GM18909 (cell line): Measurements from ENCODE around the gene PPP1R3G.

Experiments used
- ATAC-seq: cut with Tn5 transposase; IDR thresholded peaks from one replicate; pipeline ENCODE4 v1.9.1; 2021; ENCODE audit warnings: mild to moderate bottlenecking; ENCODE audit not compliant: unreplicated experiment, poor library complexity

Gene PPP1R3G

DNA sequence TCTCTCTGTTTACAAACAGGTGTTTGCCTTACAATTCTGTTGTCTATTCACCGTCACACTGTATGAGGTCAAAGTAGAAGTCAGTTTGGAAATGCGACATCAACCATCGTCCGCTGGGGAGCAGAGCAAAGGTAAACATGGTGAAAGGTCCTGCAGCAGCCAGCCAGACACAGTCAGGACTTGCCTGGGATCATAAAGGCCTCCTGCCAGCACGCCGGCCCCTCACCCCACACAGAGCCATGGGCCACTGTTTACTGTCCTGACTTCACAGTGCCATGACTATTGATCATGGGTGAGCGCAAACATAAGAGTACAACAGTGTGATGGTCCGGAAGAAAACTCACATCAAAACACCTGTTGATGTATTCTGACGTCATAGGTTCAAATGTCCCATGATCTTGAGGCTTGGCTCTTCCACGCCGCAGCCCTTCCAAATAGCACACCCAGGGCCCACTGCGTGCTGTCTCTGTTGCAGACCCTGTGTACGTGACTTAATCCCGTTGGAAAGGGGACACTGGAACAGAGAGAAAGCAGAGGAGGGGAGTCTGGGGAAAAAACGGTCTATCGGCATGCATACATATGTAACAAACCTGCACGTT is 16.9 kb upstream of the PPP1R3G start:
- no peak for ATAC-seq

DNA sequence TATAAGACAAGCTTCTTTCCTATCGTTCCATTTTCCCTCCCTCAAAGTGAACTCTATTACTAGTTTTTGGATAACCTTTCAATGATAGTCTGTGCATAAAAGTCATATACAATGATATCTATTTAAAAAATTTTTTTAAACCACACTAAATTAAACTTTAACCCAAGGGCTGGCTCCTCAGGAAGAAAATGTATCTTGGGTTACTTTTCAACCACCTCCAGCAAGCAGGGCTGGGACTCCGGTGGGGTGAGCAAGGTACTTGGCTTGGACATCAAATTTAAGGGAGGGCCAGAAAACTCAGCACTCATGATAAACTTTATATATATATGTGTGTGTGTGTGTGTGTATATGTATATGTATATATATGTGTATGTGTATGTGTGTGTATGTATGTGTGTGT is 13.9 kb upstream of the PPP1R3G start:
- ATAC-seq = no peak

DNA sequence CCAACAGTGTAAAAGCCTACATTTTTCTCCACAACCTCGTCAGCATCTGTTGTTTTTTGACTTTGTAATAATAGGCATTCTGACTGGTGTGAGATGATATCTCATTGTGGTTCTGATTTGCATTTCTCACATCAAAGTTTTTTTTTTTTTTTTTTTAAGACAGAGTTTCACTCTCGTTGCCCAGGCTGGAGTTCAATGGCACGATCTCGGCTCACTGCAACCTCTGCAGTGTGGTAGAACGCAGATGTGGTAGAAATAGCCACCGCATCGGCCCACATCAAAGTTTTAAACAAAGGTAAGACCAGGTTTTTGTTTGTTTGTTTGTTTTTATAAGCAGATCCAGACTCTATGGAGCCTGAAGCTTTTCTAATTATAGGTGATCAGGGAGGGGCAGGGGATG is 12.7 kb upstream of the PPP1R3G start:
- ATAC-seq = no peak

DNA sequence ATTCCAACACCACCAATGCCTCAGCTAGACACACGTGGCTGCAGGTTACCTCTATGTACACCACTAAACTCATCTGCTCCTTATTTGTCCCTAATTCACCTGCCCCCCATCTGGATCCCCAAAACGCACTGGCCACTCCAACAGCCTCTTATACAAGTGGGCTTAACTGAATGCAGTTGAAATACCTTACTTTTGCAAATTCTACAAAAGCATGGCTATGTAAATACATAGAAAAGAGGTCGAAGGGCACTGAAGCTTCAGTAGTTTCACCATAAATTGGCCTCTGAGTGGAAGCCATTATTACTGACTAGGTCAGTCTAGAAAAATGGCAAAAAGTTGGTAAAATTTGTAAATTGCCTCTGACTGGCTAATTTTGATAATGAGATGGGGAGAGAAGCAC is 11.1 kb upstream of the PPP1R3G start:
- no peak for ATAC-seq

DNA sequence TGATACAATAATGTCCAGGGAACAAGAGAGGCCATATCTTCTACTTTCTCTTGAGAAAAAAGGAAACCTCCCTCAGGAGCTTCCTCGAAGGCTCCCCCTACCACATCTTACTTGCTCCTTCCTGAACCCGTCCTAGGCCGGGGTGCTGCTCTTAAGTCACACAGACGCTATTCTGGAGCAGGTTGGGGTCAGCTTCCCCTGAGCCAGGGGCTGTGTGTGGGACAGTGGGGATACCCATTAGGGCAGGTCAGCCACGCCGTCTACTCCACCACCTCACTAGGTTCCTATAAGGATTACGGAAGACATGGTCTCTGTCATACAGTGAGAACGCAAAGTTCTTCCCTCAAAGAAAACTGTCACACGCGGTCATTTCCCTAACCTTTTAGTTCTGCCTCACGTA is 8.2 kb upstream of the PPP1R3G start:
- ATAC-seq = no peak

DNA sequence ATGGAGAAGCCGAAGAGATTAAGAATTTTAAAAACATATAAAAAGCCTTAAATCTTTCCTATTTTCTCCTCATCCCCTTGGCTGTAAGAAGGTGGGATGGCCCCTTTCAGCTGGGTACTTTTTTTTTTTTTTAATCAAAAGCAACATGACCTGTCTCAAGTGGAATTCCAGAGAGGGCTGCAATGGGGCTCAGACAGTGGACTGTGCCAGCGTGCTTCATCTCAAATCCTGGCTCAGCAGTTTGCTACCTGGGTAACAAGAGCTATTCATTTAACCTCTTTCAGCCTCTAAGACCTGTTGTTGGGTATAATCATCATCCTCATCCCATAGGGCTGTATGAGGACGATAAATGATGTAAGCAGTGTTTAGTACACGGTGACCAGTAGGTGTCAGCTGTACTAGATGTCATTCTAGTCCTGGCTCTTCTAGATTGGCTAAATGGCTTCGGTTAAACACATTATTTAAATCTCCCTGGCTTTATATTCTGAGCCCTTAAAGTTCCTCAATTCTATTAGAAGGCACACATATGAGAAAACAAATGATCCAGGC is 6.9 kb upstream of the PPP1R3G start:
- no peak for ATAC-seq

DNA sequence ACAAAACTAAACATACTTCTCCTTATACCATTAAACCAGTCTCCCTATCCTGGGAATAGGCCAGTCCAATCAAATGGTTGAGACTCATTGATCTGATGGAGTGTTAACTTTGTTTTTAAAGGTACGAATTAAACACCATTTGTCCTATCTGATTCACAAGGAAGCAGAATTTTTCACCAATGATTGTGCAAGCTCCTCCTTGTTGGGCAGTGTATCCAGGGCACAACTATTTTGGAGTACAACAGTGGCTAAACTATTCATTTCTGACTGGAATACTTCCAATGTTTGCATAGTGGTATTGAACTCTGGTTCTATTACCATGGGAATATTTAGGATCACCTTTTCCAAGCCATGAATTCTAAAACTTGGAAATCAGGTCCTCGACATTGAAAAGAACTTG is 5.4 kb upstream of the PPP1R3G start:
- ATAC-seq = no peak

DNA sequence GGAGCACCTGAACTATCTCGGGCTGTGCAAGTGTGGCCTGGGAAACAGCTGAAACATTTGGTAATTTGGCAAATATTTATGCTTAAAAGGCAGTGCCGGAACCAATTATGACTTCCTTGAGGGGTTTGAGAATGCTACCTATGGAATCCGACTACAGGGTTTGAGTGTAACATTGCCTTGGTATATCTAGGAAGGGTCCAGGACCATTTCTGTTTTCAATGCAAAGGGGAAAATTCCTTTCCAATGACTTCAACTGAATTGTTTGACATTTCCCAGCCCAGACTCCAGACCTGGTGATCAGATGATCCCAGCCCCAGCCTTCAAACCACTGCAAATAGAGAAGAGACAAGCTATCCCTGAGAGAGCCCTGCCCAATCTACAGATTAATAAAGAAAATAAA is 4.6 kb upstream of the PPP1R3G start:
- no peak for ATAC-seq

DNA sequence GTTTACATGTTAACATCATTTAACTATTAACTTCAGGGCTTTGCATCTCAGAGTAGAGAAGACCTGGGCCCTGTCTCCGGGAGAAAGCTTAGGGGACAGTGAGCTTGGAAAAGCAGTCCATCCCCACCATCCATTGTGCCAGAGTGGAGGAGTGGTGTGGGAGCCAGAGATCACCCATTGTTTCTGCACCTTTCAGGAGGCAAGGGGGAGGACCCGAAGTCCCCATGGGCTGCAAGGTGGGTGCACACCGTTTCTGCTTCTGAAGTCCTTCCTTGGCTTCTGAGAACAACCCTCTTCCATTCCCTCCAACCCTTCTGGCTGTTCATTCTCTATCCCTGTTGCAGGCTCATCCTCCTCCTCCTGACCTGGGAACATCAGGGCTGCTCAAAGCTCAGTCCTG is 4.0 kb upstream of the PPP1R3G start:
- no peak for ATAC-seq

DNA sequence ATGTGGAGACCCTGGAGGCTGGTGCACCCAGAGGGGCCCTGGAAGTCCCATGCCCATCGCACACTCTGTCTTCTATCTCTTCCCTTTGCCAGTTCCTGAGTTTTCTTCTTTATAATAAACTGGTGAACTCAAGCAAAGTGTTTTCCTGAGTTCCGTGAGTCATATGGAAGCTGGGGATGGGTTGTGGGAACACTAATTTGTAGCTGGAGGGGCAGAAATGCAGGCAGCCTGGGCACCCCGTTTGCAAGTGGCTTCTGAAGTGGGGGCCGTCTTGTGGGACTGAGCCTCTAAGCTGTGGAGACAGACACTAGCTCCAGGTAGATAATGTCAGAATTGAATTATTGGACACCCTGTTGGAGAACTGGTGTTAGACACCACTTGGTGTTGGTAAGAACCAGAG is 3.2 kb upstream of the PPP1R3G start:
- no peak for ATAC-seq

DNA sequence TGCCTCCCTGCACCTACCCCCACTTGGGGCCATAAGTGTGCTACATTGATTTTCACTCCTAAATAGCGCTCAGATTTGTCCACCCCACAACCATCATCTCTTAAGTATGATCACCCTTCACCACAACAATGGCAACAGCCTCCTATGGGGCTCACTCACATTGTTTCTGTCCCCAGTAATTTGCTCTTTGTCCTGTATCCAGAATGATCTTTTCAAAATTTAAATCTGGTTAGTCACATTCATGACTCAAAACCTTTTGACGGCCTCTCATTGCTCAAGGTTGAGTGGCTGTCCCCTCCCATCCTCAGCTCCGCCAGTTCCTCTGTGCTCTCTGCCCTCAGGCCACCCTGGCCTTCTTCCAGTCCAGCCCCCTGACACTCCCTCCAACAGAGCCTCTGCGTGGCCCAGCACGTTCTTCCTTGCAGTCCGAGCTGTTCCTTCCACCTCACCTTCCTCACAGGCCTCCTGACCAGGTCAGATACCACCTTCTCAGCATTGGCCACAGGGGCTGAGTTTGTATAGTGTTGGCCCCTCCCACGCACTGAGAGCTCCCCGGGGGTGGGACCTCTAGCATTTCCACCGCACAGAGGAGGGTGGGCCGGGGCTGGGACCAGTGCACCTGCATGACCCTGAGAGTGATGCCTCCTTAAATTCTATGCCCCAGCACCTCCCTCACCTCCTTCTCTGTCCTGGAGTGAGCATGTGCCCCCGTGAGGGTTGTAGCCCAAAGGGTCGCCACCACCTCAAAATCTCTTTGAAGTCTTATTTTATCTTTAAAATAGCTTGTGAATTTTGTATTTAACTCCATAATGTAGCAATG is 2.4 kb upstream of the PPP1R3G start:
- ATAC-seq = no peak

DNA sequence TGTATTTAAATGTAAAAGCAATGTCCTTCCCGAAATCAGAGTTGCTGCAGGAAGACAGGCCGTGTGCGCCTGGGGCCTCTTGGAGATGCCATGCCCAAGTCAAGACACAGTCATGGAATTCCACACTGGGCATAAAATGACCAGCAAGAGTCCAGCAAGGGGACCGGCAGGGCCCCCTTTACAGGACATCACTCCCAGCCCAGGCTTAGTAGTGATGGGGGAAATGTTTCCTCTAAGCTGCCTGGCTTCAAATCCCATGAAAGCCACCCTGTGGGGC is 1.9 kb upstream of the PPP1R3G start:
- no peak for ATAC-seq

DNA sequence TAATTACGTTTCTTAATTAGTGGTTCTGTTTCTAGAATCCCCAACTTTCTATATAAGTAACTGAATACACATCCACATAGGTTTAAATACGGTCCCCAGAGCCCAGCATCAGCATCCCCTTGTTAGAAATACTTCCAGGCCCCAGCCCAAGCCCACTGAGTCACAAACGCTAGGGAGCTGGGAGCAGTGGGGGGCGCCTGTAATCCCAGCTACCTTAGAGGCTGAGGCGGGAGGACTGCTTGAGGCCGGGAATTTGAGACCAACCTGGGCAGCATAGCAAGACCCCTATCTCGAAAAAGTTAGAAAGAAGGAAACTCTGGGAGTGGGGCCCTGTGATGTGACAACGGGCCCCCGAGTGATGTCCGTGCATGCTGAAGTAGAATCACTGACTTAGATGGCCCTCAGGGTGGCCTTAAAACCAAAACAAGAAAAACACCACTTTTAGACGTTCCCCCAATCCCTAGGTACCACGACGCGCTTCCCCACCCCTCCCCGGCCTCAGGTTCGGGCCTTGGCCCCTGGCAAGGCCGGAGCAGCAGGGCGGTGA is 1.3 kb upstream of the PPP1R3G start:
- no peak for ATAC-seq

DNA sequence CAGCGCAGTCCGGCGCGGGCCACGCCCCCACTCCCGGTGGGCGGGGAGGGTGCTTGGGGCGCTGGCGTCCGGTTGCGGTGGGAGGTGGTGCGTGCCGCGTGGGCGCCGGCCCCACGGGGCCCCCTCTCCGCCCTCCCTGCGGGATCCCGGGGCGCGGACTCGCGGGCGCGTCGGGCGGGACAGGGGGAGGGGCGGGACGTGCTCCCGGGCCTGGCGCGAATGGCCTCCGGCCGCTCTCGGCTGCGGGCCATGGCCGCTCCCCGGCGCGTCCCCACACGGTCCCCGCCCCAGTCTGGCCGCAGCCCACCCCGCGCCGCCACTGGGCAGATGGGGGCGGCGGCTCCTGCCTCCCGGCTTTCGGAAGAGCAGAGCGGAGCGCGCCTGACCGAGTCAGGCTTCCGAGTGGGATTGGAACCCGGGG is 771 bp upstream of the PPP1R3G start:
- ATAC-seq = peak; percentile 47

DNA sequence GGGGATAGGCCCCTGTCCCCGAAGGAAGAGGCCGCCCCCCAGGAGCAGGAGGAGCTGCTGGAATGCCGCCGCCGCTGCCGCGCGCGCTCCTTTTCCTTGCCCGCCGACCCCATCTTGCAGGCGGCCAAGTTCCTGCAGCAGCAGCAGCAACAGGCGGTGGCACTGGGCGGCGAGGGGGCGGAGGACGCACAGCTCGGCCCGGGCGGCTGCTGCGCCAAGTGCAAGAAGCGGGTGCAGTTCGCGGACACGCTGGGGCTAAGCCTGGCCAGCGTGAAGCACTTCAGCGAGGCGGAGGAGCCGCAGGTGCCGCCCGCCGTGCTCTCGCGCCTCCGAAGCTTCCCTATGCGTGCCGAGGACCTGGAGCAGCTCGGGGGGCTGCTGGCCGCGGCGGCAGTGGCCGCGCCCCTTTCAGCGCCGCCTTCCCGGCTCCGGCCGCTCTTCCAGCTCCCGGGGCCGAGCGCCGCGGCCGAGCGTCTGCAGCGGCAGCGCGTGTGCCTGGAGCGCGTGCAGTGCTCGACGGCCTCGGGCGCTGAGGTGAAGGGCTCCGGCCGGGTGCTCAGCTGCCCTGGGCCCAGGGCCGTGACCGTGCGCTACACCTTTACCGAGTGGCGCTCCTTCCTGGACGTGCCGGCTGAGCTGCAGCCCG is 630 bp downstream of the PPP1R3G start:
- ATAC-seq = peak; percentile 37

DNA sequence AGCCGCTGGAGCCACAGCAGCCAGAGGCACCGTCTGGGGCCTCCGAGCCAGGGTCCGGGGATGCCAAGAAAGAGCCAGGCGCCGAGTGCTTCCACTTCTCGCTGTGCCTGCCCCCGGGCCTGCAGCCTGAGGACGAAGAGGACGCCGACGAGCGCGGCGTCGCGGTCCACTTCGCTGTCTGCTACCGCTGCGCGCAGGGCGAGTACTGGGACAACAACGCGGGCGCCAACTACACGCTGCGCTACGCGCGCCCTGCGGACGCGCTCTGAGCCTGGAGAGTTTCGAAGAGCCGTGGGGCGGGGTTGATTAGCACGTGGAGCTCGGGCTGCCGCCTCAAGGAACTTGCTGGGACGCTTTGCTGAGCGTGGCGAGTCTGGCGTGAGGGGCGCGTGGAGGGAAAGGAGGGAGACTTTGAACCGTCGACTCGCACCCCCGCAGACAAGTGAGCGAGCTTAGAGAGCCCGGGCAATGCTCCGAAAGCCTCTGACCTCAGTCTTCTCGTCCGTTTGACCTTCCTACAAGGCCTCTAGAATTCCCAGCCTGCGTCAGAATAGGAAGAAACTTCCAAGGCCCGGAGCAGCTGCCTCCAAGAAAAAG is 1.3 kb downstream of the PPP1R3G start:
- ATAC-seq = no peak

DNA sequence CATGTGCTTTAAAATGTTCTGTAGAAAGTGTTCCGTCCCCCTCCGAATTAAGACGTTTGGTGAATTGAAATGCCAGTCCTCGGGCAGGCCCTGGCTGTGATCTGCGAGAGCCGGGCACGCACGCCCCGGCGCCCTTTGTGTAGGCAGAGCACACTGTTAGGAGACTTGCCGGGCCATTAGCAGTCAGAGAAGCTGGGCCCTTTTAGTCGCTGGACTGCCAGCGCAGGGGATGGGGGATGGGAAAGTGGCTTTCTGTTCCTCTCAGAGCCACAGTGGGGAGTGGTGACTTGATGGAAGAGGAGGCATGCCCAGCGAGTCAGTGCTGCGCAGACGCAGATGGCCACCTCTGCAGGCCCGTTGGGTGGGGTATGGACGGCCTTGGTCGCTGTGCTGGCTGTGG is 2.2 kb downstream of the PPP1R3G start:
- ATAC-seq = no peak

DNA sequence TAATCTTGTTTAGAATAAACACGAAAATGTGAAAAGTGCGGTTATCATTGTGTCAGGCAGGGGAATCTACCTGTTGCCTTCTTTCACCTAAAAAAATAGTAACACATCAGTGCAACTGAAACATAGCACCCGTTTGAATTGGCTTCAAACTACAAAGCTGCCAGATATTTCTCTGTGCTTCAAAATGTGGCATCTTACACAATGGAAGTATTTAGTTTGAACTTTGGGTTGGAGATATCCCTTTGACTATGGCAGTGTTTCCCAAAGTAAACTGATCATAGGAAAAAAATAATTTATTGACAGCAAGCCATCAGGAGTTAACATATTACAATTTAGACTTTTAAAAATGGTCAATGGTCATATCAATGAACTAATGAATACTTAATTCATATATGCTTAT is 3.6 kb downstream of the PPP1R3G start:
- ATAC-seq = no peak

DNA sequence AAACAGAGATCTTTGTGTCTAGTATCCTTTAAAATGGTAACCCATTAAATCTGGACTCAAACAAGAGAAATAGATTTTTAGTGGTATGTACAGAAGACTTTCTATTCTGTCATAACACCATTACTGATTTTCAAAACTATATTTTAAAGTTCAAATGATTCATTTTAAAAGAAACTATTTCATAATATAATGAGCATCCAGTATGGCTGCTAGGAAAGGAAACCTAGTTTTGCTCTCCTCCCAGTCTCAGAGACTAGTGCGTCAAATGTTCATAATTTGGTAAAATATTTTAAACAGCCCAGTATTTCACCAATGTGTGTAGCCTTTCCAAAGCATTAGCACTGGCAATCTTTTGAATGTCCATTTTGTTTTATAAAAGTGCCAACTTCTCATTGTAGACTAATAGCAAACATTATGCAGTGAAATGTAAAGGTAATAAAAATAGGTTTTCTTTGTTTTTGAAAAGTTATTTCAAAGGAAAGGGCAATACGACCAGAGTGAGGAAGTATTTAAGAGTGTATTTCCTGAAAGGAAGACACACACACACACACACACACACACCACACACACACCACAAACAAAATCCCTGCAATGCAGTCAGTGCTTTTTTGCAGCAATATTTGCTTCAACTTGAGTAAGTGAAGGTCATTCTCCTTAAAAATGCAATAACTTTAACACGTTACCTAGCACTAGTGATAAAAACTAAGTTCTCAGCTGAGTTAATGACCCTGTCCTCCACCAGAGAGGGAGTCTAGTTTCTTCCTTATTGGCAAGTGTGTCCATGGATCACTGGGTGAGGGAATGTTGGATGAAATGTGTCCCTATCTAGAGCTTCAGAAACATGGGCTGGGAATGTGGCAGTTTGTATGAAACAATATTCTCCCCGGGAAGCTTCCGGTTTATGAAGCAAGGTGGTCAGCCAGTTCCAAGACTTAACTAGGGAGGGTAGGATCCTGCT is 4.6 kb downstream of the PPP1R3G start:
- no peak for ATAC-seq

DNA sequence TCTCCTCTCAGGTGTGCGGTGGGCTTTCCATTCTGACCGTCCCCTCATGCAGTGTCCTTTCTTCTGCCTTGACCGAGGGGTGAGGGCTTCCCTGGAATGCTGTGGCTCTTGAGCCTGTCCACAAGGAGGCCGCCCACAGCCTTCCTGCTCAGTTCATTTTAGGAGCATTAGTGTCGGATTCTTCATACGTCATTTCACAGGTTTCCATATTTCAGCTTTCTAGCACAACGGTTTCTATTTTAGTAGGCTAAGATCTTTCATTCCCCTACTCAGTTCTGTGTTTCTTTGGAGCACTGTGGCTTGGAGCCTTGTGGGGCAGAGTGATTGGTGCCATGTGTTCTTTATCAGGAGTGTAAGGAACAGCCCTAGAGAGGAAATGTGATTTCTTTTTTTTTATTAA is 5.5 kb downstream of the PPP1R3G start:
- no peak for ATAC-seq
